WTC11 (cell line): ENCODE results near the gene PREX1. TPM values are rescaled to one million over a fixed set of nuclear protein-coding genes. Genes with fewer than 3 reads are reported as not detected.

Experiments
- ATAC-seq: fragments of 200-7000 bp; cut with Tn5 transposase; 2 replicates; pipeline ENCODE4 v1.10.0; 2021; ENCODE audit warnings: mild to moderate bottlenecking, moderate library complexity
- Bru-seq: library from RNA; stranded (reverse); fragments of 400-500 nt; gene quantifications from one replicate; lab custom pipeline; 2021; lab: Mats Ljungman, UMichigan
- CTCF ChIA-PET: fragments of 300-600 bp; sonication (Branson Sonifier 250); formaldehyde crosslinking; loops from one replicate; lab custom pipeline; 2021; ENCODE audit warnings: antibody characterized with exemption; lab: Charles Lee
- POLR2A ChIA-PET: fragments of 350-600 bp; sonication (Branson Sonifier 250); formaldehyde crosslinking; loops from one replicate; lab custom pipeline; 2021; ENCODE audit warnings: antibody characterized with exemption; lab: Charles Lee
- DNase-seq: peaks from one replicate; pipeline ENCODE4 v3.0.0; 2021; ENCODE audit warnings: low spot score
- H3K27ac Mint-ChIP-seq: 2 replicates; pipeline ENCODE4 v1.8.0; 2021; ENCODE audit warnings: mixed read lengths
- H3K27me3 Mint-ChIP-seq: 2 replicates; pipeline ENCODE4 v1.8.0; 2021; ENCODE audit warnings: low read depth, mild to moderate bottlenecking, moderate library complexity, mixed read lengths
- H3K36me3 Mint-ChIP-seq: 2 replicates; pipeline ENCODE4 v1.8.0; 2021; ENCODE audit warnings: mixed read lengths
- H3K4me1 Mint-ChIP-seq: 2 replicates; pipeline ENCODE4 v1.8.0; 2022; ENCODE audit warnings: mixed read lengths
- H3K4me3 Mint-ChIP-seq: 2 replicates; pipeline ENCODE4 v1.8.0; 2021; ENCODE audit warnings: mild to moderate bottlenecking, moderate library complexity, mixed read lengths
- H3K9me3 Mint-ChIP-seq: 2 replicates; pipeline ENCODE4 v1.8.0; 2021; ENCODE audit warnings: mixed read lengths
- CBFB ChIP-seq: sonication (generic); formaldehyde crosslinking; IDR thresholded peaks from 2 replicates; pipeline ENCODE4 v1.8.1; 2022; ENCODE audit warnings: mild to moderate bottlenecking, low read depth, missing genetic modification reagents
- CREB1 ChIP-seq: sonication (generic); formaldehyde crosslinking; IDR thresholded peaks from 2 replicates; pipeline ENCODE4 v1.8.0; 2023; ENCODE audit warnings: mild to moderate bottlenecking, missing genetic modification reagents
- ELF4 ChIP-seq: sonication (generic); formaldehyde crosslinking; IDR thresholded peaks from 2 replicates; pipeline ENCODE4 v1.8.1; 2022; ENCODE audit warnings: low read depth, mild to moderate bottlenecking, moderate library complexity, missing genetic modification reagents
- ETV6 ChIP-seq: sonication (generic); formaldehyde crosslinking; IDR thresholded peaks from 2 replicates; pipeline ENCODE4 v1.8.1; 2022; ENCODE audit warnings: mild to moderate bottlenecking, missing genetic modification reagents
- FOXK1 ChIP-seq: sonication (generic); formaldehyde crosslinking; IDR thresholded peaks from 2 replicates; pipeline ENCODE4 v1.8.0; 2022; ENCODE audit warnings: mild to moderate bottlenecking, moderate library complexity, missing genetic modification reagents
- HMGA2 ChIP-seq: fragments of 250-450 bp; sonication (Bioruptor Pico); IDR thresholded peaks from 2 replicates; pipeline ENCODE4 v1.4.0; 2021; ENCODE audit warnings: mild to moderate bottlenecking, moderate library complexity
- JAZF1 ChIP-seq: fragments of 250-450 bp; sonication (Bioruptor Pico); IDR thresholded peaks from 2 replicates; pipeline ENCODE4 v1.9.0; 2021; ENCODE audit warnings: moderate library complexity, mild to moderate bottlenecking, inconsistent platforms
- JUN ChIP-seq: sonication (generic); formaldehyde crosslinking; IDR thresholded peaks from 2 replicates; pipeline ENCODE4 v1.8.0; 2023; ENCODE audit warnings: mild to moderate bottlenecking, missing genetic modification reagents
- ZNF263 ChIP-seq: sonication (generic); formaldehyde crosslinking; IDR thresholded peaks from 2 replicates; pipeline ENCODE4 v1.8.1; 2022; ENCODE audit warnings: low read depth, mild to moderate bottlenecking, moderate library complexity, missing genetic modification reagents
- ZNF396 ChIP-seq: fragments of 250-450 bp; sonication (Bioruptor Pico); IDR thresholded peaks from 2 replicates; pipeline ENCODE4 v1.8.0; 2021; ENCODE audit warnings: mild to moderate bottlenecking, moderate library complexity, borderline replicate concordance
- long read RNA-seq, 3 experiments: library from RNA in 1 of 3; library from capped mRNA in 1 of 3; library from polyadenylated mRNA in 1 of 3; unstranded in 2 of 3; stranded (forward) in 1 of 3; transcript quantifications; one replicate each; pipeline ENCODE4 v2.0.0, GENCODE V29; 2021
- total RNA-seq: library from RNA; stranded (reverse); gene quantifications from 3 replicates; pipeline ENCODE4 v1.2.3, GENCODE V29; 2021
- TF ChIP-seq, protein P1 (sequence below): sonication (generic); formaldehyde crosslinking; IDR thresholded peaks from 2 replicates; pipeline ENCODE4 v1.8.1; 2023; ENCODE audit warnings: mild to moderate bottlenecking, missing genetic modification reagents, moderate library complexity
- TF ChIP-seq, protein P2 (sequence below): fragments of 250-450 bp; sonication (Bioruptor Pico); IDR thresholded peaks from 2 replicates; pipeline ENCODE4 v1.9.0; 2021; ENCODE audit warnings: mild to moderate bottlenecking
- TF ChIP-seq, protein P3 (sequence below): sonication (generic); formaldehyde crosslinking; IDR thresholded peaks from 2 replicates; pipeline ENCODE4 v1.8.1; 2022; ENCODE audit warnings: low read depth, mild to moderate bottlenecking, moderate library complexity, missing genetic modification reagents, borderline replicate concordance
- TF ChIP-seq, protein P4 (sequence below): fragments of 250-450 bp; sonication (Bioruptor Pico); IDR thresholded peaks from 2 replicates; pipeline ENCODE4 v2.1.2; 2022; ENCODE audit warnings: mild to moderate bottlenecking, moderate library complexity
- TF ChIP-seq, protein P5 (sequence below): sonication (generic); formaldehyde crosslinking; IDR thresholded peaks from 2 replicates; pipeline ENCODE4 v1.8.0; 2022; ENCODE audit warnings: mild to moderate bottlenecking, missing genetic modification reagents
- TF ChIP-seq, protein P6 (sequence below): sonication (generic); formaldehyde crosslinking; IDR thresholded peaks from 2 replicates; pipeline ENCODE4 v1.8.0; 2022; ENCODE audit warnings: mild to moderate bottlenecking, missing genetic modification reagents
- TF ChIP-seq, protein P7 (sequence below): sonication (generic); formaldehyde crosslinking; IDR thresholded peaks from 2 replicates; pipeline ENCODE4 v1.8.1; 2022; ENCODE audit warnings: mild to moderate bottlenecking, moderate library complexity, missing genetic modification reagents

The PREX1 gene, protein sequence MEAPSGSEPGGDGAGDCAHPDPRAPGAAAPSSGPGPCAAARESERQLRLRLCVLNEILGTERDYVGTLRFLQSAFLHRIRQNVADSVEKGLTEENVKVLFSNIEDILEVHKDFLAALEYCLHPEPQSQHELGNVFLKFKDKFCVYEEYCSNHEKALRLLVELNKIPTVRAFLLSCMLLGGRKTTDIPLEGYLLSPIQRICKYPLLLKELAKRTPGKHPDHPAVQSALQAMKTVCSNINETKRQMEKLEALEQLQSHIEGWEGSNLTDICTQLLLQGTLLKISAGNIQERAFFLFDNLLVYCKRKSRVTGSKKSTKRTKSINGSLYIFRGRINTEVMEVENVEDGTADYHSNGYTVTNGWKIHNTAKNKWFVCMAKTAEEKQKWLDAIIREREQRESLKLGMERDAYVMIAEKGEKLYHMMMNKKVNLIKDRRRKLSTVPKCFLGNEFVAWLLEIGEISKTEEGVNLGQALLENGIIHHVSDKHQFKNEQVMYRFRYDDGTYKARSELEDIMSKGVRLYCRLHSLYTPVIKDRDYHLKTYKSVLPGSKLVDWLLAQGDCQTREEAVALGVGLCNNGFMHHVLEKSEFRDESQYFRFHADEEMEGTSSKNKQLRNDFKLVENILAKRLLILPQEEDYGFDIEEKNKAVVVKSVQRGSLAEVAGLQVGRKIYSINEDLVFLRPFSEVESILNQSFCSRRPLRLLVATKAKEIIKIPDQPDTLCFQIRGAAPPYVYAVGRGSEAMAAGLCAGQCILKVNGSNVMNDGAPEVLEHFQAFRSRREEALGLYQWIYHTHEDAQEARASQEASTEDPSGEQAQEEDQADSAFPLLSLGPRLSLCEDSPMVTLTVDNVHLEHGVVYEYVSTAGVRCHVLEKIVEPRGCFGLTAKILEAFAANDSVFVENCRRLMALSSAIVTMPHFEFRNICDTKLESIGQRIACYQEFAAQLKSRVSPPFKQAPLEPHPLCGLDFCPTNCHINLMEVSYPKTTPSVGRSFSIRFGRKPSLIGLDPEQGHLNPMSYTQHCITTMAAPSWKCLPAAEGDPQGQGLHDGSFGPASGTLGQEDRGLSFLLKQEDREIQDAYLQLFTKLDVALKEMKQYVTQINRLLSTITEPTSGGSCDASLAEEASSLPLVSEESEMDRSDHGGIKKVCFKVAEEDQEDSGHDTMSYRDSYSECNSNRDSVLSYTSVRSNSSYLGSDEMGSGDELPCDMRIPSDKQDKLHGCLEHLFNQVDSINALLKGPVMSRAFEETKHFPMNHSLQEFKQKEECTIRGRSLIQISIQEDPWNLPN (N-terminal part only)
- total RNA-seq (14.2 to 17.3 TPM (median 15.5 TPM) in 3 replicates), Bru-seq, nascent RNA (percentile 43 among the genes with signal in this experiment)
- long read RNA-seq, experiment 1, full-length matches to known transcripts, result 9 of 34 reads
- long read RNA-seq, experiment 1, partial matches to known transcripts, result 21 of 34 reads
- long read RNA-seq, experiment 1, other reads (novel, unspliced or antisense), result 4 of 34 reads
- long read RNA-seq, experiment 2, full-length matches to known transcripts, result 2 of 21 reads
- long read RNA-seq, experiment 2, partial matches to known transcripts, result 11 of 21 reads
- long read RNA-seq, experiment 2, other reads (novel, unspliced or antisense), result 8 of 21 reads
- long read RNA-seq, experiment 3, result 0 reads

DNA sequence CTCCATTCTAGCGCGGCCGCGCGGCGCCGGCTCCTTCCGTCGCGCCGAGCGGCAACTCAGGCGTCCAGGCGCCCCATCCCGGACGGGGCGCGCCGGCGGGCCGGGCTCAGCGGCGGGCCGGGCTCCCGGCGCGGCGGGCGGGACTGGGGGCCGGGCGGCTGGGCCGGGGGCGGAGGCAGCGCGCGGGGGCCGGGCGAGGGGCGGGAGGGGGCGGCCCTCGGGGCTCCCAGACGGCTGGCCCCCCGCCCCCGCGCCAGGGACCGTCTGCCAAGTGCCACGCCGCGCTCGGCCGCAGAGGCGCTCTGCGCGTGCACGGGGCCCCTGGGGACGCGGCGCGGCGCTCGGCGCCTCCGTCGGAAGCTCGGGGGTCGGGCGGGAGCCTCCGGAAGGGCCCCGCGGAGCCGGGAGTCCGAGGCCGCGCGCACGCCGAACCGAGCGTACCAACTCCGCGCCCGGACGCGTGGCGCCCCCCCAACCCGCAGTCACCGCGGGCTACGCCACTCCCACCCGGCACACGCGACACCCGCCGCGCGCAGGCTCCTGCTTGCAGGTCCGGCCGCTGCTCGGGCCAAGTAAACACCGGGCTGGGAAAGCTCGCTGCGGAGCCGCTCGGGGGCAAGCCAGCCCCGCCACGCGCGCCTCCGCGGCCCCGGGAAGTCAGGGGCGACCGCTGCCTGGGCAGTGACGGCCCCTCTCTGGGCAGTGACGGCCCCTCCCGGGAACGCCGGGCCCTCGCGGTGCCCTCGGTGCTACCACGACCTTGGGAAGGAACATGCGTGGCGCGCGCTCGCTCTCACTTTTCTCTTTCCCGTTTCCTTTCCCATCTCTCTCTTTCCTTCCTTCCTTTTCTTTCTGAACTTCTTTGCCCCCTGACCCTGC is at the start of gene PREX1:
Gene PREX1, minus strand, starts transcription at position 145 of the 879 bp plus-strand sequence. Its CDS starts 139 bp downstream, at position 6.
- POLR2A ChIA-PET, result interaction anchor here (0.8 to 1.3 kb wide), 3 partner anchors 17 to 94 kb away, joined by 3 to 4 read pairs (median 3); partner anchors contain the start of gene ARFGEF2
- DNase-seq (peak; percentile 81), ATAC-seq (peak; percentile 54)
- peaks cover 59% of the 10 kb centered on the region for H3K27me3 Mint-ChIP-seq
- no peaks in the 10 kb centered on the region for H3K36me3 Mint-ChIP-seq
- CTCF ChIA-PET, result interaction anchor here (0.6 to 4.0 kb wide), 5 partner anchors 77 to 170 kb away, joined by 3 to 57 read pairs (median 7); no protein-coding TSS in a partner anchor
- no peaks in the 10 kb centered on the region for H3K9me3 Mint-ChIP-seq
- H3K4me3 Mint-ChIP-seq, result peak within 1 kb of the TSS; percentile 91
- H3K27ac Mint-ChIP-seq, result no peak within 1 kb of the TSS
- peaks cover 29% of the 10 kb centered on the region for H3K4me1 Mint-ChIP-seq
- TF ChIP-seq ZNF396 (CRISPR knock-in tag) (no peak), ZNF263 (CRISPR knock-in tag) (no peak), JUN (CRISPR knock-in tag) (no peak), HMGA2 (CRISPR knock-in tag) (no peak), FOXK1 (CRISPR knock-in tag) (peak; percentile 67), CREB1 (CRISPR knock-in tag) (no peak), CBFB (CRISPR knock-in tag) (peak; percentile 68; the same call in 1 of the 2 replicates), JAZF1 (no peak), ETV6 (peak; percentile 58; the same call in 1 of the 2 replicates), ELF4 (CRISPR knock-in tag) (no peak)
- TF ChIP-seq, protein P1, sequence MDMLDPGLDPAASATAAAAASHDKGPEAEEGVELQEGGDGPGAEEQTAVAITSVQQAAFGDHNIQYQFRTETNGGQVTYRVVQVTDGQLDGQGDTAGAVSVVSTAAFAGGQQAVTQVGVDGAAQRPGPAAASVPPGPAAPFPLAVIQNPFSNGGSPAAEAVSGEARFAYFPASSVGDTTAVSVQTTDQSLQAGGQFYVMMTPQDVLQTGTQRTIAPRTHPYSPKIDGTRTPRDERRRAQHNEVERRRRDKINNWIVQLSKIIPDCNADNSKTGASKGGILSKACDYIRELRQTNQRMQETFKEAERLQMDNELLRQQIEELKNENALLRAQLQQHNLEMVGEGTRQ (CRISPR knock-in tag), result peak; percentile 39; the same call in 1 of the 2 replicates
- TF ChIP-seq, protein P2, sequence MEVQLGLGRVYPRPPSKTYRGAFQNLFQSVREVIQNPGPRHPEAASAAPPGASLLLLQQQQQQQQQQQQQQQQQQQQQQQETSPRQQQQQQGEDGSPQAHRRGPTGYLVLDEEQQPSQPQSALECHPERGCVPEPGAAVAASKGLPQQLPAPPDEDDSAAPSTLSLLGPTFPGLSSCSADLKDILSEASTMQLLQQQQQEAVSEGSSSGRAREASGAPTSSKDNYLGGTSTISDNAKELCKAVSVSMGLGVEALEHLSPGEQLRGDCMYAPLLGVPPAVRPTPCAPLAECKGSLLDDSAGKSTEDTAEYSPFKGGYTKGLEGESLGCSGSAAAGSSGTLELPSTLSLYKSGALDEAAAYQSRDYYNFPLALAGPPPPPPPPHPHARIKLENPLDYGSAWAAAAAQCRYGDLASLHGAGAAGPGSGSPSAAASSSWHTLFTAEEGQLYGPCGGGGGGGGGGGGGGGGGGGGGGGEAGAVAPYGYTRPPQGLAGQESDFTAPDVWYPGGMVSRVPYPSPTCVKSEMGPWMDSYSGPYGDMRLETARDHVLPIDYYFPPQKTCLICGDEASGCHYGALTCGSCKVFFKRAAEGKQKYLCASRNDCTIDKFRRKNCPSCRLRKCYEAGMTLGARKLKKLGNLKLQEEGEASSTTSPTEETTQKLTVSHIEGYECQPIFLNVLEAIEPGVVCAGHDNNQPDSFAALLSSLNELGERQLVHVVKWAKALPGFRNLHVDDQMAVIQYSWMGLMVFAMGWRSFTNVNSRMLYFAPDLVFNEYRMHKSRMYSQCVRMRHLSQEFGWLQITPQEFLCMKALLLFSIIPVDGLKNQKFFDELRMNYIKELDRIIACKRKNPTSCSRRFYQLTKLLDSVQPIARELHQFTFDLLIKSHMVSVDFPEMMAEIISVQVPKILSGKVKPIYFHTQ (CRISPR knock-in tag), result no peak
- TF ChIP-seq, protein P3, sequence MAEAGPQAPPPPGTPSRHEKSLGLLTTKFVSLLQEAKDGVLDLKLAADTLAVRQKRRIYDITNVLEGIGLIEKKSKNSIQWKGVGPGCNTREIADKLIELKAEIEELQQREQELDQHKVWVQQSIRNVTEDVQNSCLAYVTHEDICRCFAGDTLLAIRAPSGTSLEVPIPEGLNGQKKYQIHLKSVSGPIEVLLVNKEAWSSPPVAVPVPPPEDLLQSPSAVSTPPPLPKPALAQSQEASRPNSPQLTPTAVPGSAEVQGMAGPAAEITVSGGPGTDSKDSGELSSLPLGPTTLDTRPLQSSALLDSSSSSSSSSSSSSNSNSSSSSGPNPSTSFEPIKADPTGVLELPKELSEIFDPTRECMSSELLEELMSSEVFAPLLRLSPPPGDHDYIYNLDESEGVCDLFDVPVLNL (CRISPR knock-in tag), result no peak
- TF ChIP-seq, protein P4, sequence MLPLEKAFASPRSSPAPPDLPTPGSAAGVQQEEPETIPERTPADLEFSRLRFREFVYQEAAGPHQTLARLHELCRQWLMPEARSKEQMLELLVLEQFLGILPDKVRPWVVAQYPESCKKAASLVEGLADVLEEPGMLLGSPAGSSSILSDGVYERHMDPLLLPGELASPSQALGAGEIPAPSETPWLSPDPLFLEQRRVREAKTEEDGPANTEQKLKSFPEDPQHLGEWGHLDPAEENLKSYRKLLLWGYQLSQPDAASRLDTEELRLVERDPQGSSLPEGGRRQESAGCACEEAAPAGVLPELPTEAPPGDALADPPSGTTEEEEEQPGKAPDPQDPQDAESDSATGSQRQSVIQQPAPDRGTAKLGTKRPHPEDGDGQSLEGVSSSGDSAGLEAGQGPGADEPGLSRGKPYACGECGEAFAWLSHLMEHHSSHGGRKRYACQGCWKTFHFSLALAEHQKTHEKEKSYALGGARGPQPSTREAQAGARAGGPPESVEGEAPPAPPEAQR (CRISPR knock-in tag), result no peak
- TF ChIP-seq, protein P5, sequence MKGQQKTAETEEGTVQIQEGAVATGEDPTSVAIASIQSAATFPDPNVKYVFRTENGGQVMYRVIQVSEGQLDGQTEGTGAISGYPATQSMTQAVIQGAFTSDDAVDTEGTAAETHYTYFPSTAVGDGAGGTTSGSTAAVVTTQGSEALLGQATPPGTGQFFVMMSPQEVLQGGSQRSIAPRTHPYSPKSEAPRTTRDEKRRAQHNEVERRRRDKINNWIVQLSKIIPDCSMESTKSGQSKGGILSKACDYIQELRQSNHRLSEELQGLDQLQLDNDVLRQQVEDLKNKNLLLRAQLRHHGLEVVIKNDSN (CRISPR knock-in tag), result no peak
- TF ChIP-seq, protein P6, sequence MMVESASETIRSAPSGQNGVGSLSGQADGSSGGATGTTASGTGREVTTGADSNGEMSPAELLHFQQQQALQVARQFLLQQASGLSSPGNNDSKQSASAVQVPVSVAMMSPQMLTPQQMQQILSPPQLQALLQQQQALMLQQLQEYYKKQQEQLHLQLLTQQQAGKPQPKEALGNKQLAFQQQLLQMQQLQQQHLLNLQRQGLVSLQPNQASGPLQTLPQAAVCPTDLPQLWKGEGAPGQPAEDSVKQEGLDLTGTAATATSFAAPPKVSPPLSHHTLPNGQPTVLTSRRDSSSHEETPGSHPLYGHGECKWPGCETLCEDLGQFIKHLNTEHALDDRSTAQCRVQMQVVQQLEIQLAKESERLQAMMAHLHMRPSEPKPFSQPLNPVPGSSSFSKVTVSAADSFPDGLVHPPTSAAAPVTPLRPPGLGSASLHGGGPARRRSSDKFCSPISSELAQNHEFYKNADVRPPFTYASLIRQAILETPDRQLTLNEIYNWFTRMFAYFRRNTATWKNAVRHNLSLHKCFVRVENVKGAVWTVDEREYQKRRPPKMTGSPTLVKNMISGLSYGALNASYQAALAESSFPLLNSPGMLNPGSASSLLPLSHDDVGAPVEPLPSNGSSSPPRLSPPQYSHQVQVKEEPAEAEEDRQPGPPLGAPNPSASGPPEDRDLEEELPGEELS (CRISPR knock-in tag), result peak; percentile 63; the same call in 1 of the 2 replicates
- TF ChIP-seq, protein P7, sequence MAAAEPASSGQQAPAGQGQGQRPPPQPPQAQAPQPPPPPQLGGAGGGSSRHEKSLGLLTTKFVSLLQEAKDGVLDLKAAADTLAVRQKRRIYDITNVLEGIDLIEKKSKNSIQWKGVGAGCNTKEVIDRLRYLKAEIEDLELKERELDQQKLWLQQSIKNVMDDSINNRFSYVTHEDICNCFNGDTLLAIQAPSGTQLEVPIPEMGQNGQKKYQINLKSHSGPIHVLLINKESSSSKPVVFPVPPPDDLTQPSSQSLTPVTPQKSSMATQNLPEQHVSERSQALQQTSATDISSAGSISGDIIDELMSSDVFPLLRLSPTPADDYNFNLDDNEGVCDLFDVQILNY (CRISPR knock-in tag), result peak; percentile 75
